Measurements from ENCODE around the gene MRPS16.
"Not testable (repeated sequence)": the region's sequence is repeated elsewhere in the genome, so short reads cannot be mapped to it uniquely, and the experiment has no call there.

MRPS16 gene

GRCh38 chr10:73263693-73264347, 11.4 kb upstream of the MRPS16 start:
- peak overlapping the region; percentile 63 for H3K27ac ChIP-seq

GRCh38 chr10:73262880-73263555, 10.6 kb upstream of the MRPS16 start:
- no peak for TF ChIP-seq CTCF (conservative IDR thresholded peaks at IDR 0.05)
- peak overlapping the region; percentile 63 for H3K27ac ChIP-seq

More at GRCh38 chr10:73263693-73264347, 11.4 kb upstream of the MRPS16 start:
- peak; percentile 74 for TF ChIP-seq CTCF (conservative IDR thresholded peaks at IDR 0.05)

- TF ChIP-seq CTCF (conservative IDR thresholded peaks at IDR 0.05): no peak
- no peak overlapping the region; the same call in 1 of the 2 replicates for H3K27ac ChIP-seq
Observed at GRCh38 chr10:73262105-73262730, 9.8 kb upstream of the MRPS16 start.

GRCh38 chr10:73261362-73261995, 9.0 kb upstream of the MRPS16 start:
- no peak for TF ChIP-seq CTCF (conservative IDR thresholded peaks at IDR 0.05)
- no peak overlapping the region for H3K27ac ChIP-seq

DNA sequence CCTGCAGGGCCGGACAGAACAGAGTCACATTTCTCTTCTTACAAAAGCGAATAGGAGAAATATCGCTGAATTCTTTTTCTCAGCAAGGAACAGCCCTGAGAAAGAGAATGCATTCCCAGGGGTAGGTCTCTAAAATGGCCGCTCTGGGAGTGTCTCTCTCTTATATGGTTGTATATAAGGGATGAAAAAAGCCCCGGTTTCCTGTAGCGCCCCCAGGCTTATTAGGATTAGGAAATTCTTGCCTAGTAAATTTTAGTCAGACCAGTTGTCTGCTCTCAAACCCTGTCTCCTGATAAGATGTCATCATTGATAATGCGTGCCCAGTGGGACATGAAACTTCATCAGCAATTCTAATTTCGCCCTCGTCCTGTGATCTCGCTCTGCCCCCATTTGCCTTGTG, 6.2 kb upstream of the MRPS16 start:
- H3K27ac ChIP-seq: not testable (repeated sequence)

DNA sequence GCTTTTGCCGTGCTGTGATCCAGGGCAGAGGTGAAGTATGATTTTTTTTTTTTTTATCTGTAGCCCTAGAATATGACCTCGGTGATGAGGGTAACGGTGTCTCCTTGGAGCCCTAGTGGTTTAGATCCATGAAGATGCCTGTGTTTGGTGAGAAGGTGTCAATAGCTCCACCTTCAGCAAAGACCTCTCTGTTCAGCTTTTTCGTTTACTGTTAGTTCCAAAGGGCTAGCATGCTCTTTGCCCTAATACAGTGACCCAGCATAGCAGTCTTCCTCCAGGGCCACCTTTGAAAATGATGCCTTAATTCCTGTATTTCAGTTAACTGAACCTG, 746 bp upstream of the MRPS16 start:
- peak overlapping the region; percentile 95 for H3K27ac ChIP-seq
- no peak for TF ChIP-seq CTCF (conservative IDR thresholded peaks at IDR 0.05)

- no peak for TF ChIP-seq CTCF (conservative IDR thresholded peaks at IDR 0.05)
- H3K27ac ChIP-seq: peak overlapping the region; percentile 95
Observed at GRCh38 chr10:73251683-73252444, 580 bp downstream of the MRPS16 start.

All from VCaP (cell line).